Thyroid gland (tissue), 4 donors: ENCODE data around the gene DCT. TPM values are rescaled to one million over a fixed set of nuclear protein-coding genes. Genes with fewer than 3 reads are reported as not detected.

Experiments
- DNase-seq, 2 donors: peaks; one replicate each; pipeline ENCODE4 v3.0.0-alpha.2; 2019
- H3K27ac ChIP-seq, 3 donors: fragments of 200-600 bp; sonication (generic); 1 replicate in 2 of 3; 2 replicates in 1 of 3; pipeline ENCODE4 v1.5.1; 2016 to 2019; ENCODE audit warnings: mild to moderate bottlenecking in 1 of 3, moderate library complexity in 1 of 3
- H3K27me3 ChIP-seq: fragments of 200-600 bp; sonication (generic); one replicate; pipeline ENCODE4 v1.5.1; 2019
- H3K36me3 ChIP-seq, 2 donors: fragments of 200-600 bp; sonication (generic); one replicate each; pipeline ENCODE4 v1.5.1; 2016 to 2019
- H3K4me1 ChIP-seq, 2 donors: fragments of 200-600 bp; sonication (generic); one replicate each; pipeline ENCODE4 v1.5.1; 2017 to 2019
- H3K4me3 ChIP-seq, 3 donors: fragments of 200-600 bp; sonication (generic); replicated peaks in 1 of 3; 1 replicate in 2 of 3; 2 replicates in 1 of 3; pipeline ENCODE4 v1.5.1; 2016; ENCODE audit warnings: mild to moderate bottlenecking in 1 of 3
- H3K9me3 ChIP-seq: fragments of 200-600 bp; sonication (generic); one replicate; pipeline ENCODE4 v1.5.1; 2017
- POLR2A ChIP-seq, 2 donors: fragments of 450-650 bp; IDR thresholded peaks; one replicate each; pipeline ENCODE4 v1.6.1; 2017; ENCODE audit warnings: antibody characterized with exemption in 2 of 2, mild to moderate bottlenecking in 2 of 2, moderate library complexity in 1 of 2
- WGBS, 2 donors: methylation state at CpG; one replicate each; pipeline ENCODE4 v1.1.5; 2017; 5-methylcytosine and 5-hydroxymethylcytosine counted together
- intact Hi-C: fragments of 100-400 bp; cut with DNase I; formaldehyde crosslinking; loops from one replicate; pipeline ENCODE4 v1.15.1; 2023
- total RNA-seq, 4 donors: library from RNA; depleted of rRNA; stranded (reverse); fragments of >200 nt; gene quantifications; one replicate each; pipeline ENCODE4 v1.2.3, GENCODE V29; 2016
- TF ChIP-seq, protein P1 (sequence below), 6 experiments: fragments of 200-600 bp in 3 of 6; fragments of 450-650 bp in 3 of 6; sonication (generic) in 3 of 6; IDR thresholded peaks; one replicate each; pipeline ENCODE4 v1.5.1; 2016 to 2019; ENCODE audit warnings: antibody characterized with exemption in 6 of 6, mild to moderate bottlenecking in 2 of 6, inconsistent platforms in 1 of 6, moderate library complexity in 1 of 6

The DCT gene
- total RNA-seq, 4 donors from 2014 or later = 0.11 to 0.40 (median 0.20) TPM; not detected in 1

DNA sequence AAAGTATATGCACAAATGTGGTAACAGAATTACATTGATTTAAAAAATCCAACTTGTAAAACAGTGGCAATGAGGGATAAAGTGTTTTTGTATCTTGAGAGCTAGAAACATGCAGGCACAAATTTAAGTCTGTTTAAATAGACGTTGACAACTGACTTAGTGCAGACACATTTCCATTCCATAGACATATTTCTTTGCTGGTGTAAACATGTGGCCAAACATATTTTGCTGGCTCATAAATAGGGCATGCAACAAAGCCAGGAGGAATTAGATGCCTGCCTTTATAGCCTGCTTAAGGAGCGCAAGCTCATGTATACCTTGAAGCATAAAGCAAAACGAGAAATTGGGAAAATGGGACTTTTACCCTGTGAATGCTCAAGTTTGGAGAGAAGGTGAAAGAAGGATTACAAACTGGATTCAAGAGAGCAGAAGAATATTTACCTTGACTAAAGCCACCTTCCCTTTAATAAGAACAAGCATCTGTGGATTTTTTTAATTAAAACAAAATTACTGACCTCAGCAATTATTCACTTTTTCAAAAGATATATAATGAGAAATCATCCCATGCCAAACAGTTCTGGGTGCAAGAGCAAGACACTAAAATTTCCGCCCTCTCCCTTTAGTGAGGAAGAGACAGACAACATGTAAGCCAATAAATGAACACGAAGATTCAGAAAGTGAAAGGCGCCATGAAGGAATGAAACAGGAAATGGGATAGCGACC, 71.0 kb downstream of the DCT start:
- intact Hi-C loops = no loop called here
- H3K9me3 ChIP-seq = no peaks in the 10 kb centered on the region
- no peak overlapping the region for H3K4me3 ChIP-seq
- no peak overlapping the region for H3K27ac ChIP-seq
- no peaks in the 10 kb centered on the region for H3K4me1 ChIP-seq
- 86 to 90% methylated on average over 7 of the region's 7 CpGs for WGBS, 2 donors
- TF ChIP-seq, protein P1, sequence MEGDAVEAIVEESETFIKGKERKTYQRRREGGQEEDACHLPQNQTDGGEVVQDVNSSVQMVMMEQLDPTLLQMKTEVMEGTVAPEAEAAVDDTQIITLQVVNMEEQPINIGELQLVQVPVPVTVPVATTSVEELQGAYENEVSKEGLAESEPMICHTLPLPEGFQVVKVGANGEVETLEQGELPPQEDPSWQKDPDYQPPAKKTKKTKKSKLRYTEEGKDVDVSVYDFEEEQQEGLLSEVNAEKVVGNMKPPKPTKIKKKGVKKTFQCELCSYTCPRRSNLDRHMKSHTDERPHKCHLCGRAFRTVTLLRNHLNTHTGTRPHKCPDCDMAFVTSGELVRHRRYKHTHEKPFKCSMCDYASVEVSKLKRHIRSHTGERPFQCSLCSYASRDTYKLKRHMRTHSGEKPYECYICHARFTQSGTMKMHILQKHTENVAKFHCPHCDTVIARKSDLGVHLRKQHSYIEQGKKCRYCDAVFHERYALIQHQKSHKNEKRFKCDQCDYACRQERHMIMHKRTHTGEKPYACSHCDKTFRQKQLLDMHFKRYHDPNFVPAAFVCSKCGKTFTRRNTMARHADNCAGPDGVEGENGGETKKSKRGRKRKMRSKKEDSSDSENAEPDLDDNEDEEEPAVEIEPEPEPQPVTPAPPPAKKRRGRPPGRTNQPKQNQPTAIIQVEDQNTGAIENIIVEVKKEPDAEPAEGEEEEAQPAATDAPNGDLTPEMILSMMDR (IDR thresholded peaks at IDR 0.05) = no peak
- TF ChIP-seq POLR2A (IDR thresholded peaks at IDR 0.05) = no peak
- no peak for DNase-seq
- H3K27me3 ChIP-seq = no peaks in the 10 kb centered on the region
- H3K36me3 ChIP-seq = no peaks in the 10 kb centered on the region

DNA sequence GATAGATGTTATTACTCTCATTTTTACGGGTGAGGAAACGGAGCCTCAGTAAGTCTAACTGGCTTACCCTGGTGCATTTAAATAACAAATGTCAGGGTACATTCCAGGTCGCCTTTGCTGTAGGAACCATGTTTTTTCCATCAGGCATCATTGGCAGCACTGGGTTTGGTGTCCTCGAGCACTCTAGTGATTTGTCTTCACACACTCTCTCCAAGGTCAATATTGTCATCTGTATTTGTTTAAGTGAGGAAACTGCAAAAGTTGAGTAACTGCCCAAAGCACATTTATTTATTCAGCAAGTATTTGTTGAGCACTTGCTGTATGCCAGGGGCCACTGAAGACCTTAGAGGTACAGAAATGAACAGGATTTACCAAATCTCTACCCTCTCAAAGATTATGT, 78.6 kb downstream of the DCT start:
- TF ChIP-seq, protein P1 (IDR thresholded peaks at IDR 0.05) = no peak
- no peak for TF ChIP-seq POLR2A (IDR thresholded peaks at IDR 0.05)
- DNase-seq = no peak
- Histone ChIP-seq H3K9me3 (no peaks in the 10 kb centered on the region), H3K4me1 (no peaks in the 10 kb centered on the region), H3K4me3 (no peak overlapping the region), H3K36me3 (no peaks in the 10 kb centered on the region), H3K27me3 (no peaks in the 10 kb centered on the region), H3K27ac (no peak overlapping the region)
- intact Hi-C loops = no loop called here
- 88 to 94% methylated on average over 4 of the region's 4 CpGs for WGBS, 2 donors

DNA sequence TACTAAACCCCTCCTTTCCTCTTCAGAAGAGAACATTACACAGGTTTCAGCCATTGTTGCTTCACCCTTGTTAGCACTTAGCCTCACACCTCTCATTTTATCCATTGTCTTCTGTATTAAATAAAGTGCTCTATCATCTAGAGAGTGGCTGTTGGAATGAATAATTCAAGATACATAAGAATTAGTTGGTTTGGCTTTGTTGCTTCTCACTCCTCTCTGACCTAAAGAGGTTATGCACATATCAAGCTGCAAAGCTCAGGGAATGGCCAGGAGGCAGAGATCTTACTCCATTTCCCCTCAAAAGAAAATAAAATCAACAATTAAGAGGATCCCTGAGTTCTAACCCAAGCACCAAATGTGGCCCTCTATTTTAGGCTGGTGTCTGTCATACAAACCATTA, 79.7 kb downstream of the DCT start:
- no peaks in the 10 kb centered on the region for H3K27me3 ChIP-seq
- intact Hi-C loops = no loop called here
- H3K4me1 ChIP-seq = no peaks in the 10 kb centered on the region

DNA sequence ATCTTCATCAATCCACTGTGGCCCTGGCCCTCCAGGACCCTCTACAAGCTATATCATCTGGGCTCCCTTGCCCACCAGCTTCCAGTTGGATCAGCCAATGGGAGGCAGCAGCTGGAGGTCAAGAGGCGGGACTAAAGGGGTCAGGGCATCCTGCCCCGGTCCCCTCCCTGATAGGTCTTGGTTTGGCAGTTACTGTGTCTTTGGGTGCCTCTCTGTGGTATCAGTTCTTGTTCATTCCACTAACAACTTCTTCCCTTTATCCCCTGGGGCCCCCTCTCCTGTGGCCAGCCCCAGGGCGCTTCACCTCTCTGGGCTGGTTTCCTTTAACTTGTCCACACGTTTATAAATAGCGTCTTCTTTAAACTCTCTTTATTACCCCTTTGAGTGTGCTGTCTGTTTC, 83.6 kb downstream of the DCT start:
- WGBS, 2 donors = 85 to 89% methylated on average over 5 of the region's 5 CpGs
- Histone ChIP-seq H3K4me3 (no peak overlapping the region), H3K4me1 (no peaks in the 10 kb centered on the region), H3K27me3 (no peaks in the 10 kb centered on the region), H3K27ac (no peak overlapping the region), H3K36me3 (no peaks in the 10 kb centered on the region), H3K9me3 (no peaks in the 10 kb centered on the region)
- intact Hi-C loops = no loop called here
- TF ChIP-seq, protein P1 (IDR thresholded peaks at IDR 0.05) = no peak
- TF ChIP-seq POLR2A (IDR thresholded peaks at IDR 0.05) = no peak
- DNase-seq = no peak

More for the DNA sequence above, 79.7 kb downstream of the DCT start:
- no peaks in the 10 kb centered on the region for H3K9me3 ChIP-seq
- no peaks in the 10 kb centered on the region for H3K36me3 ChIP-seq
- H3K27ac ChIP-seq = no peak overlapping the region
- H3K4me3 ChIP-seq = no peak overlapping the region
- TF ChIP-seq, protein P1 (IDR thresholded peaks at IDR 0.05) = no peak
- no peak for TF ChIP-seq POLR2A (IDR thresholded peaks at IDR 0.05)
- no peak for DNase-seq

DNA sequence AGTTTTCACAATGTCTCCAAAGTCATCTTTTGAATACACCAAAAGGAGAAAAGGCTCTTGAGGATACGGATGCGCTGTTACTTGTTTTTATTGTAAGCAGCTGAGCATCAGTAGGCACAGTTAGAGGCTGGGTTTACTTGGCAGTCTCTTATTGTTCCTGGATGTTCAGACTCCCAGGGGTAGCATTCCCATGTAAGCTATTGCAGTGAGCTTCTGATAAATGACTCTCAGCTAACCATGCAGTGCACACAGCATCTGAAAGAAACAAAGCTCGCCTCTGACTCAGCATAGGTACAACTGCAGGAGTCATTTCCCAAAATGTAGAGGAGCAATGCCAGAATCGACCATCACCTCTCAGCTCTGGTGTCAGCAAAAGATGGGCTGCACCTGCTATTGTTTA, 84.8 kb downstream of the DCT start:
- 75 to 85% methylated on average over 4 of the region's 4 CpGs for WGBS, 2 donors
- H3K4me1 ChIP-seq = no peaks in the 10 kb centered on the region
- TF ChIP-seq POLR2A (IDR thresholded peaks at IDR 0.05) = no peak
- TF ChIP-seq, protein P1 (IDR thresholded peaks at IDR 0.05) = no peak
- no peak overlapping the region for H3K27ac ChIP-seq
- no peak for DNase-seq
- no peak overlapping the region for H3K4me3 ChIP-seq
- H3K36me3 ChIP-seq = no peaks in the 10 kb centered on the region
- H3K9me3 ChIP-seq = no peaks in the 10 kb centered on the region
- no peaks in the 10 kb centered on the region for H3K27me3 ChIP-seq
- intact Hi-C loops = no loop called here
